ENCODE results near the gene EFCAB14.
"Not testable (repeated sequence)": the region's sequence is repeated elsewhere in the genome, so short reads cannot be mapped to it uniquely, and the experiment has no call there.

The EFCAB14 gene

GRCh38 chr1:46718727-46719622 lies at the start of gene EFCAB14:
Gene EFCAB14, minus strand, starts transcription at chr1:46719114. Its CDS starts 1,027 bp downstream, at chr1:46718087.
- peak; percentile 99 for DNase-seq (ENCODE audit: low read depth)

- no peak for DNase-seq (ENCODE audit: low read depth)
Measured at GRCh38 chr1:46768445-46768844, 49.5 kb upstream of the EFCAB14 start.

GRCh38 chr1:46767649-46768282 lies 48.9 kb upstream of the EFCAB14 start:
- no peak for DNase-seq (ENCODE audit: low read depth)

GRCh38 chr1:46764402-46764801 lies 45.5 kb upstream of the EFCAB14 start:
- DNase-seq (ENCODE audit: low read depth): no peak

- no peak for DNase-seq (ENCODE audit: low read depth)
Measured at GRCh38 chr1:46761740-46762139, 42.8 kb upstream of the EFCAB14 start.

GRCh38 chr1:46760558-46761166 lies 41.7 kb upstream of the EFCAB14 start:
- DNase-seq (ENCODE audit: low read depth): no peak

GRCh38 chr1:46757956-46758528 lies 39.1 kb upstream of the EFCAB14 start:
- DNase-seq (ENCODE audit: low read depth): no peak

GRCh38 chr1:46757247-46757955 lies 38.5 kb upstream of the EFCAB14 start:
- DNase-seq (ENCODE audit: low read depth): no peak

- no peak for DNase-seq (ENCODE audit: low read depth)
Measured at GRCh38 chr1:46755121-46755520, 36.2 kb upstream of the EFCAB14 start.

GRCh38 chr1:46754707-46755106 lies 35.8 kb upstream of the EFCAB14 start:
- not testable (repeated sequence) for DNase-seq (ENCODE audit: low read depth)

- no peak for DNase-seq (ENCODE audit: low read depth)
Measured at GRCh38 chr1:46753985-46754384, 35.1 kb upstream of the EFCAB14 start.

- DNase-seq (ENCODE audit: low read depth): no peak
Measured at GRCh38 chr1:46749921-46750404, 31.0 kb upstream of the EFCAB14 start.

- DNase-seq (ENCODE audit: low read depth): no peak
Measured at GRCh38 chr1:46749404-46749803, 30.5 kb upstream of the EFCAB14 start.

- no peak for DNase-seq (ENCODE audit: low read depth)
Measured at GRCh38 chr1:46747683-46748288, 28.9 kb upstream of the EFCAB14 start.

- no peak for DNase-seq (ENCODE audit: low read depth)
Measured at GRCh38 chr1:46742069-46742468, 23.2 kb upstream of the EFCAB14 start.

- no peak for DNase-seq (ENCODE audit: low read depth)
Measured at GRCh38 chr1:46735708-46736324, 16.9 kb upstream of the EFCAB14 start.

GRCh38 chr1:46728327-46728873 lies 9.5 kb upstream of the EFCAB14 start:
- DNase-seq (ENCODE audit: low read depth): not testable (repeated sequence)

- no peak for DNase-seq (ENCODE audit: low read depth)
Measured at GRCh38 chr1:46725736-46726108, 6.8 kb upstream of the EFCAB14 start.

GRCh38 chr1:46724991-46725735 lies 6.2 kb upstream of the EFCAB14 start:
- peak; percentile 55 for DNase-seq (ENCODE audit: low read depth)

GRCh38 chr1:46723901-46724300 lies 5.0 kb upstream of the EFCAB14 start:
- no peak for DNase-seq (ENCODE audit: low read depth)
